Stimulated activated naive CD8-positive, alpha-beta T cell treated with anti-CD3 and anti-CD28 coated beads, Interleukin-15, Interleukin-2, amounts not matched to agents 100 U/mL and 50 U/mL, for 24 hours (primary cell): ENCODE data around the gene RAB6A.
"Not testable (repeated sequence)": the region's sequence is repeated elsewhere in the genome, so short reads cannot be mapped to it uniquely, and the experiment has no call there.

ENCODE experiments used
- ATAC-seq: fragments of 150-1000 bp; cut with Tn5 transposase; one replicate; pipeline ENCODE4 v1.10.0; 2021
- DNase-seq: peaks from one replicate; pipeline ENCODE4 v3.0.0; 2021

Gene RAB6A

DNA sequence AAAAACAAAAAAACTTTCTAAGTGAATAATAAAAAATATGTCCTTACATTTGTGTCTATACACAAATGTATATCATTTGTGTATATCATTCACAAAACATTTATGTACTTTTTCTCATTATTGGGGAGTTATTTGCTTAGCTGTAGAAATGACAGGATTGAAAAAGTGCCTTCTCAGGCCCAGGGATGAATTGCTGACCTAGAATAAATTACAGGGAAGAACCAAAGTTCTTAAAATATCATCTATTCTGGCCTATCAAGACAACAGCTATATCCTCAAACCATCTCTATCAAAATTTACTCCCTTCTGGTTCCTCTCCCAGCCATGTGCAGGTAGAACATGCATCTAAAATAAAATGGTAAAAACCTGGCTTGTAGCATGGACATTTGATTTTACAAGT, 1.9 kb upstream of the RAB6A start:
- DNase-seq, result no peak
- ATAC-seq, result no peak

GRCh38 chr11:73761403-73761945, 600 bp upstream of the RAB6A start:
- DNase-seq (no peak), ATAC-seq (peak; percentile 1)

GRCh38 chr11:73760135-73760678, 667 bp downstream of the RAB6A start:
- ATAC-seq (no peak), DNase-seq (peak; percentile 32)

DNA sequence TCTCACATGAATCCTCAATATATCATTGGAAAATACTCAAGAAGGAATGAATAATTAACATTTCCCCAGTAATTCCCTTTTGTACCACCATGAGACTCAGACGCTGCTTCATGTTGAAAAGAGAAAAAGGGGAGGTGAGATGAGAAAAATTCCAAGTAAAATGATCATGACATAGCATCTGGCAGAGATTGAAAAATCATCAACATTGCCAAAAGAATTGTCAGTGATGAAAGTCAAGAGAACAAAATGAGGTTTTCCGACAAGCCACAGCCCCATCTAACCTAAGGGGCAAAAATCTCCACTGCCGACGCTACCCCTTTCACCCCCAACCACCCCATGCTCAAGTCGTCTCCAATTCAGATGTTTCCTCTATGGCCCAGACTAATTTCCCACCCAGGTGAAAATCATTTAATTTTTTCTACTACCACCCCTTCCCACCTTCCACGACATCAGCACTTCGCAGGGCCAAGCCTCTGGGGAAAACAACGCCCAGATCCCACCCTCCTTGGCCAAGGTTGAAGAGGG, 1.2 kb downstream of the RAB6A start:
- DNase-seq, result no peak
- no peak for ATAC-seq

GRCh38 chr11:73758451-73758850, 2.4 kb downstream of the RAB6A start:
- DNase-seq (no peak), ATAC-seq (no peak)

DNA sequence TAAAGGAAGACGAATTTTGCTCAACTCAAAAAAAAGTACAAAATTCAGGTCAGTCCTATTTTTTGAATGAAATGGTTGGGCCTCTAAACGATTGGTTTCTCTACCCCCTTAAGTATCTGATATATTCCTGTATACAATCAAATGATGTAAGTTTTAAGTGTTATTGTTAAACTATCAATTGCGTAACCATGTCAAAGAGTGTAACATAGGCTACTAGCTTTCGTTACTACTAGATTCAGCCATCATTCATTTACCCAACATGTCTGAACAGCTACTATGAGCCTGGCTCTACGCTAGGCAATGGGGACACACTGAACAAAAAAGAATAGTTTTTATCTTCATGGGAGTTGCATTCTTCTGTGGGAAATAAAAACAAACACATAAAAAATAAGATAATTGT, 3.3 kb downstream of the RAB6A start:
- ATAC-seq, result no peak

GRCh38 chr11:73755670-73756069, 5.2 kb downstream of the RAB6A start:
- ATAC-seq, result no peak
- DNase-seq, result no peak

More for the DNA sequence above, 3.3 kb downstream of the RAB6A start:
- no peak for DNase-seq

GRCh38 chr11:73753938-73754337, 6.9 kb downstream of the RAB6A start:
- ATAC-seq (no peak), DNase-seq (no peak)

GRCh38 chr11:73752903-73753302, 8.0 kb downstream of the RAB6A start:
- no peak for DNase-seq

GRCh38 chr11:73752216-73752867, 8.5 kb downstream of the RAB6A start:
- no peak for ATAC-seq

More at GRCh38 chr11:73752903-73753302, 8.0 kb downstream of the RAB6A start:
- ATAC-seq, result no peak

GRCh38 chr11:73750862-73751261, 10.0 kb downstream of the RAB6A start:
- ATAC-seq, DNase-seq: not testable (repeated sequence)

More at GRCh38 chr11:73752216-73752867, 8.5 kb downstream of the RAB6A start:
- DNase-seq, result no peak

- ATAC-seq (no peak), DNase-seq (no peak)
Observed at GRCh38 chr11:73750228-73750627, 10.6 kb downstream of the RAB6A start.

DNA sequence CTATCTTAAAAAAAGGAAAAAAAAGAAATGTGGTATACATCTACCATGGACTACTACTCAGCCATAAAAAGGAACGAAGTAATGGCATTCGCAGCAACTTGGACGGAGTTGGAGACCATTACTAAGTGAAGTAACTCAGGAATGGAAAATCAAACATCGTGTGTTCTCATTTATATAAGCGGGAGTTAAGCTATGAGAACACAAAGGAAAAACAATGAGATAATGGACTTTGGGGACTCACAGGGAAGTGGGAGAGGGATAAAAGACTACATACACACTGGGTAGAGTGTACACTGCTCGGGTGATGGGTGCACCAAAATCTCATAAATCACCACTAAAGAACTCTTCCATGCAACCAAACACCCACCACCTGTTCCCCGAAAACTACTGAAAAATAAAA, 11.8 kb downstream of the RAB6A start:
- ATAC-seq, result no peak
- no peak for DNase-seq

DNA sequence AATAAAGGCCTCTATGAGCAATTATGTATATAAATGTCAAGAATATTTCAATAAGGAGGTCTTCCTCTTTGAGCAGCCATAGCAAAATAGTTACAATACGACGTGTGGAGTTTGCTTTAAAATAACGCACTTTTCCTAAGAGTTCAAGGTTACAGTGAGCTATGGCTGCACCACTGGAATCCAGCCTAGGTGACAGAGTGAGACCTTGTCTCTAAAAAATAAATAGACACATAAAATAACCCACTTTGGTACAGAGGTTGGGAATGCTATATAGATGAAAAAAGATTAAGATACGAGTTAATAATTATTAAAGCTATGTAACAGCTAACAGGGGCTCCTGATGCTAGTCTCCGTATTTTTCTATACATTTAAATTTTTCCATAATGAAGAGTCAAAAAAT, 12.6 kb downstream of the RAB6A start:
- ATAC-seq, result no peak
- no peak for DNase-seq

DNA sequence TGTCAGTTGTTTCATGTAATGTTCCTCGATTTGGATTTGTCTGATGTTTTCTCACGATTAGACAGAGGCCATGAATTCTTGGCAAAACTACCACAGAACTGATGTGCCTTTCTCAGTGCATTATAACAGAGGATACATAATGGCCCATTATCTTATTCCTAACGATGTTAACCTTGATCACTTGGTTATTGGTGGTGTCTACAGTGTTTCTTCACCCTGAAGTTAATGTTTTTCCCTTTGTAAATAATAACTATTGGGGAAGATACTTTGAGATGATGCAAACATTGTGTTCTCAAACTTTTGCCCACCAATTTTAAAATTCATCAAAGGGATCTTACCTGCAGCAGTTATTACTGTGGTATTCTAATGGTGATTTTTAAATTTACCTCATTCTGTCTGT, 13.1 kb downstream of the RAB6A start:
- no peak for ATAC-seq
- no peak for DNase-seq

- DNase-seq, result no peak
- ATAC-seq, result no peak
Observed at GRCh38 chr11:73746701-73747100, 14.2 kb downstream of the RAB6A start.

DNA sequence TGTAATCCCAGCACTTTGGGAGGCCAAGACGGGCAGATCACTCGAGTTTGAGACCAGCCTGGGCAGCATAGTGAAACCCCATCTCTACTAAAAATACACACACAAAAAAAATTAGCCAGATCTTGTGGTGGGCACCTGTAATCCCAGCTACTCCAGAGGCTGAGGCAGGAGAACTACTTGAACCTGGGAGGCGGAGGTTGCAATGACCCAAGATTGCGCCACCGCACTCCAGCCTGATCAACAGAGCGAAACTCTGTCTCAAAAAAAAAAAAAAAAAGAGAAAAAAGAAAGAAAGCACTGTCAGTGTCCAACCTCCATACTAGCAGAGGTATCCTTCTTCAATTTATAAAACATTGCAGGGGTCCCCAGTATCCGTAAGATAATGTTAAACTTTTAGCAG, 17.8 kb downstream of the RAB6A start:
- no peak for DNase-seq
- no peak for ATAC-seq

DNA sequence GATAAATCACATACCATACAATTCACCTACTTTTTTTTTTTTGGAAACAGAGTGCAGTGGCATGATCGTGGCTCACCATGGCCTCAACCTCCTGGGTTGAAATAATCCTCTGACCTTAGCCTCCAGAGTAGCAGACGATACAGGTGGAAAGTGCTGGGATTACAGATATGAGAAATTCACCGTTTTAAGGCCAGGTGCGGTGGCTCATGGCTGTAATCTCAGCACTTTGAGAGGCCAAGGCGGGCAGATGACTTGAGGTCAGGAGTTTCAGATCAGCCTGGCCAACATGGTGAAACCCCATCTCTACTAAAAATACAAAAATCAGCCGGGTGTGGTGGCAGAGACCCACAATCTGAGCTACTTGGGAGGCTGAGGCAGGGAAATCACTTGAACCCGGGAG, 24.9 kb downstream of the RAB6A start:
- not testable (repeated sequence) for DNase-seq, ATAC-seq

GRCh38 chr11:73734993-73735392, 25.9 kb downstream of the RAB6A start:
- ATAC-seq (no peak), DNase-seq (no peak)

GRCh38 chr11:73734011-73734410, 26.9 kb downstream of the RAB6A start:
- not testable (repeated sequence) for ATAC-seq, DNase-seq

- not testable (repeated sequence) for DNase-seq, ATAC-seq
Observed at GRCh38 chr11:73732936-73733335, 27.9 kb downstream of the RAB6A start.

GRCh38 chr11:73729594-73730206, 31.2 kb downstream of the RAB6A start:
- peak; percentile 15 for DNase-seq
- no peak for ATAC-seq

DNA sequence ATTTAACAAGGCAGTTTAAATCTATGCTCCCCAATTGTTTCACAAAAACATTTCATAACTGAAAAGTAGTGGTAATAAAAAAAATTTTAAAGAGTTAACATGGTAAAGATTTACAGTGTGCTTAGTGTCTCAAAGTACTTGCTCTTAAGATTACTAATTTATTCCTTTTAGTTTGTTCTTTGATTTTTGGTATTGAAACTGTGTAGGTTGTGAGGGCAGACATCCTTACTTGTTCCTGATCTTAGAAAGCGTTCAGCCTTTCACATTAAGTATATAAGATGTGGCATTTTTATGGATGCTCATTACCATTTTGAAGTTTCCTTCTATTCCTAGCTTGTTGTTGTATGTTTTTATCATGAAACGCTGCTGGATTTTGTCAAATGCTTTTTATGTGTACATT, 32.9 kb downstream of the RAB6A start:
- ATAC-seq, result peak; percentile 61
- DNase-seq, result no peak
